ENCODE results near the gene MATR3.
"Not testable (repeated sequence)": the region's sequence is repeated elsewhere in the genome, so short reads cannot be mapped to it uniquely, and the experiment has no call there.

Gene MATR3

GRCh38 chr5:139354186-139354585, 60.6 kb downstream of the MATR3 start:
- DNase-seq (ENCODE audit: low spot score), result no peak

DNA sequence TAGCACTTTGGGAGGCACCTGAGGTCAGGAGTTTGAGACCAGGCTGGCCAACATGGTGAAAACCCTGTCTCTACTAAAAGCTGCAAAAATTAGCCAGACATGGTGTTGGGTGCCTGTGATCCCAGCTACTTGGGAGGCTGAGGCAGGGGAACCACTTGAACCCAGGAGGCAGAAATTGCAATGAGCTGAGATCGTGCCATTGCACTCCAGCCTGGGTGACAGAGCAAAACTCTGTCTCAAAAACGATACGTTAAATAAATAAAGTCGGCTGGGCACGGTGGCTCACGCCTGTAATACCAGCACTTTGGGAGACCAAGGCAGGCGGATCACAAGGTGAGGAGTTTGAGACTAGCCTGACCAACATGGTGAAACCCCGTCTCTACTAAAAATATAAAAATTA, 62.4 kb downstream of the MATR3 start:
- not testable (repeated sequence) for DNase-seq (ENCODE audit: low spot score)

DNA sequence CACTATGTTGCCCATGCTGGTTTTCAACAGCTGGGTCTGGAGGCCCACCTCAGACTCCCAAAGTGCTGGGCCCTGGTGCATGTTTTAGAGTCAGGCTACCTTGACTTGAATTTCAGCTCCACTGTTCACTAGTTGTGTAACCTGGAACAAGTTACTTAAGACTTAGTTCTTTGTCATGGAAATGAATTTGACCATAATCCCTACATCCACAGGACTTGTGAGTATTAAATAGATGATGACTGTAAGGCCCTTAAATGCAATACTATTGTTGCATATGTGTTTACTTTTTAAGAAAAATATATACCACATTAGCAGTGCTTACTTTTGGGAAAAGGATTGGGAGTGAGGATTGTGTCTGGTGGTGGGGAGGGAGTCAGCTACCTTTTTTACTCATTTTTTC, 64.5 kb downstream of the MATR3 start:
- no peak for DNase-seq (ENCODE audit: low spot score)

GRCh38 chr5:139360384-139360783, 66.8 kb downstream of the MATR3 start:
- DNase-seq (ENCODE audit: low spot score), result no peak

DNA sequence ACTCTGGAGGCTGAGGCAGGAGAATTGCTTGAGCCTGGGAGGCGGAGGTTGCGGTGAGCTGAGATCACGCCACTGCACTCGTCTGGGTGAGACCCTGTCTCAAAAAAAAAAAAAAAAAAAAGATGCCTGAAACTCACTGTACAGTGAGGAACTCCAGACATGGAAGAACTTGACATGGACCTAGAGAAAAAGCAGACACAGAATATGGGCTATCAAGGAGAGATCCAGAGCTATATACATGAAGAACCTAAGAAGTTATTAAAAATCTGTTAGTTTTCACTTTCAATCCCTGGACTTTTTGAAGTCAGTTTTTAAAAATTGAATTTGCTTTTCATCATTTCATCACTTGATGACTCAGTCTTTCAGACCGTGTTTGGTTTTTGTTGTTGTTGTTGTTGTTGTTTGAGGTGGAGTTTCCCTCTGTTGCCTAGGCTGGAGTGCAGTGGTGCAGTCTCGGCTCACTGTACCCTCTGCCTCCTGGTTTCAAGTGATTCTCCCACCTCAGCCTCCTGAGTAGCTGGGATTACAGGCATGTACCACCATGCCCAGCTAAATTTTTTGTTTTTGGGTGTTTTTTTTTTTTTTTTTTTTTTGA, 68.4 kb downstream of the MATR3 start:
- no peak for DNase-seq (ENCODE audit: low spot score)

- DNase-seq (ENCODE audit: low spot score), result no peak
Measured at GRCh38 chr5:139363937-139364336, 70.4 kb downstream of the MATR3 start.

GRCh38 chr5:139364466-139364865, 70.9 kb downstream of the MATR3 start:
- DNase-seq (ENCODE audit: low spot score), result no peak

- no peak for DNase-seq (ENCODE audit: low spot score)
Measured at GRCh38 chr5:139368613-139369012, 75.1 kb downstream of the MATR3 start.

- no peak for DNase-seq (ENCODE audit: low spot score)
Measured at GRCh38 chr5:139369181-139369580, 75.6 kb downstream of the MATR3 start.

DNA sequence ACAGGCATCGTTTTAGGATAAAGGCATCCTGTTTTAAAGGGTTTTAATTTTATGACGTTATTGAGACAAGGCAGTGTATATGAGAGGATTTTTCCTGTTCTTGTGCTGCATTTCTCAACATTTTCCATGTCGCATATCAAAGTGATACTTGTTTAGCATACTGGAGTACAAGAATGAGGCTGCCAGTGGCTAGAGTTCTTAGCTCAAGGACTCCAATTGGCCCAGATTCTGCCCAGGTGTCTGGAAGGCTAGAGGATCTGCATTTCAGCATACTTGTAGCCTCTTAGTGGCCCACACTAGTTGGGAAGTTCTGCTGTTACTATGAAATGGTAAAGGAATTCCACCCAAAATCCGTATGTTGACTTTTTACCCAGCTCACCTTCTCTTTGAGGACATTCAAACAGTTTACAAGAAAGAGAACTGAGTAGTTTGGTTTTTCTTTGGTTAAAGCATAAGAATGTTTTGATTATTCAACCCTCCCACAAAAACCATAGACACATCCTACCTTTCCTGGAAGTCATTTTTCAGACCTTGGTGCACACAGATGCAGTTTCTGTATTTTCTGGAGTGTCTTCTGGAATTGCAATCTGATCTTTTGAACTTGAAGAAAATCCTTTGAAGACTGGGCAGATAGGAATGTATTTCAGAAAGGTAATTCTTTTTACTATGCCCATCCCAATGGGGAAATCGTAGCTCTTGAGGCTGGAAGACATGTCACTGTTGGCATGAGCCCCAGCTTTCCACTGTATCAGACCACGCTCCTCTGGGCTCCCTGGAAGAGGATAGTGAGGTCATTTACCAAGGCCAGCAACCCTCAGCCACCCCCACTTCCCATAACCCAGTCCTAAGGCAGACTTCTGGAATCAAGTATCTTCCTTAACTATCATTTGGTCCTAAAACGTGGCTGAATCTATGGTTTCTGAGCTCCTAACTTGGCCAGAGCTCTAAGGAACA, 78.2 kb downstream of the MATR3 start:
- no peak for DNase-seq (ENCODE audit: low spot score)

GRCh38 chr5:139374909-139375308, 81.4 kb downstream of the MATR3 start:
- DNase-seq (ENCODE audit: low spot score), result no peak

GRCh38 chr5:139376364-139376763, 82.8 kb downstream of the MATR3 start:
- DNase-seq (ENCODE audit: low spot score), result no peak

- DNase-seq (ENCODE audit: low spot score), result no peak
Measured at GRCh38 chr5:139377226-139377625, 83.7 kb downstream of the MATR3 start.

- DNase-seq (ENCODE audit: low spot score), result no peak
Measured at GRCh38 chr5:139378101-139378825, 84.7 kb downstream of the MATR3 start.

GRCh38 chr5:139378941-139379361, 85.4 kb downstream of the MATR3 start:
- no peak for DNase-seq (ENCODE audit: low spot score)

- no peak for DNase-seq (ENCODE audit: low spot score)
Measured at GRCh38 chr5:139379626-139380449, 86.3 kb downstream of the MATR3 start.
